ENCODE data around the gene NEK4.

GRCh38 chr3:52754373-52754772 is 16.4 kb downstream of the NEK4 start:
- TF ChIP-seq CTCF (IDR thresholded peaks at IDR 0.05 in 2 of 3, conservative IDR thresholded peaks at IDR 0.05 in 1 of 3; ENCODE audit: control insufficient read depth in 2 of 3, extremely low read depth in 1 of 3, insufficient read depth in 1 of 3, low read depth in 3 of 3, low read length in 3 of 3) (no peak), TARDBP (IDR thresholded peaks at IDR 0.05; ENCODE audit: borderline replicate concordance) (no peak), CHD1 (IDR thresholded peaks at IDR 0.05; ENCODE audit: low read depth, low read length) (no peak), RCOR1 (conservative IDR thresholded peaks at IDR 0.05; ENCODE audit: low read depth, low read length) (no peak), E2F8 (IDR thresholded peaks at IDR 0.05; ENCODE audit: low read depth, partially characterized antibody) (no peak), ZNF622 (IDR thresholded peaks at IDR 0.05) (no peak), CHD2 (IDR thresholded peaks at IDR 0.05; ENCODE audit: borderline replicate concordance, low read depth, low read length) (no peak)

Data from GM12878 (cell line).